ENCODE measurements around the gene TEX261. TPM values are rescaled to one million over a fixed set of nuclear protein-coding genes. Genes with fewer than 3 reads are reported as not detected.

TEX261 gene
- polyA plus RNA-seq, 1 of the 3 experiments (the other 2 are of a cell fraction): 44.3 TPM

GRCh38 chr2:71005271-71006202 lies 10.9 kb upstream of the TEX261 start (continued):
- TF ChIP-seq ZBTB33 (IDR thresholded peaks at IDR 0.05; ENCODE audit: borderline replicate concordance, low read depth): no peak

GRCh38 chr2:71004857-71005256 lies 10.2 kb upstream of the TEX261 start:
- WGBS (ENCODE audit: low lambda C conversion rate): 68% methylated on average over 6 of the region's 6 CpGs

GRCh38 chr2:71003966-71004755 lies 9.5 kb upstream of the TEX261 start:
- Histone ChIP-seq H3F3A (replicated peaks; ENCODE audit: insufficient read depth) (no peaks in the 10 kb centered on the region), H3K27ac (ENCODE audit: low read depth in 2 of 2, low read length in 1 of 2) (no peak overlapping the region), H3K4me3 (ENCODE audit: low read depth in 2 of 2, low read length in 1 of 2) (no peak overlapping the region), H2AFZ (ENCODE audit: low read depth) (no peak overlapping the region), H3K9me2 (no peaks in the 10 kb centered on the region), H3K9me3 (no peaks in the 10 kb centered on the region), H3K36me3 (replicated peaks in 1 of 2; ENCODE audit: control insufficient read depth in 1 of 2, insufficient read depth in 2 of 2, low read length in 1 of 2) (no peaks in the 10 kb centered on the region), H3K27me3 (ENCODE audit: insufficient read depth) (no peaks in the 10 kb centered on the region; the same call in 1 of the 2 replicates), H3K4me2 (no peak overlapping the region), H3K4me1 (ENCODE audit: control insufficient read depth in 1 of 2, insufficient read depth in 2 of 2, low read depth in 1 of 2, low read length in 1 of 2) (peaks cover 0 to 3% of the 10 kb centered on the region in 2 experiments; a peak in 1 of 4 replicates), H4K20me1 (ENCODE audit: insufficient read depth) (no peaks in the 10 kb centered on the region), H3K9ac (no peak overlapping the region), H3K79me2 (ENCODE audit: insufficient read depth) (no peaks in the 10 kb centered on the region)
- WGBS (ENCODE audit: low lambda C conversion rate): 46% methylated on average over 7 of the region's 11 CpGs
- ChIA-PET POLR2A (no interaction called here), CTCF (interaction anchor here (2.1 kb wide), 1 partner anchor 20 kb away, joined by 4 read pairs; no protein-coding TSS in a partner anchor)
- DNase-seq: no peak
- TF ChIP-seq NFIC (IDR thresholded peaks at IDR 0.05; ENCODE audit: borderline replicate concordance) (no peak), FOXM1 (IDR thresholded peaks at IDR 0.05; ENCODE audit: low read depth) (no peak), EP300 (IDR thresholded peaks at IDR 0.05; ENCODE audit: borderline replicate concordance in 1 of 2, low read depth in 1 of 2, low read length in 1 of 2) (no peak), REST (IDR thresholded peaks at IDR 0.05; ENCODE audit: low read depth, low read length) (no peak), USF1 (IDR thresholded peaks at IDR 0.05; ENCODE audit: borderline replicate concordance, low read depth) (no peak), RCOR1 (IDR thresholded peaks at IDR 0.05; ENCODE audit: low read length) (no peak), YY1 (IDR thresholded peaks at IDR 0.05; ENCODE audit: low read depth) (no peak), CHD2 (IDR thresholded peaks at IDR 0.05; ENCODE audit: low read length, partially characterized antibody) (no peak)

More at GRCh38 chr2:71004857-71005256, 10.2 kb upstream of the TEX261 start:
- Histone ChIP-seq H3K4me3 (ENCODE audit: low read depth in 2 of 2, low read length in 1 of 2) (no peak overlapping the region), H3K9me2 (no peaks in the 10 kb centered on the region), H3K27ac (ENCODE audit: low read depth in 2 of 2, low read length in 1 of 2) (no peak overlapping the region), H3K4me1 (ENCODE audit: control insufficient read depth in 1 of 2, insufficient read depth in 2 of 2, low read depth in 1 of 2, low read length in 1 of 2) (peaks cover 0 to 3% of the 10 kb centered on the region in 2 experiments; a peak in 1 of 4 replicates), H3K79me2 (ENCODE audit: insufficient read depth) (no peaks in the 10 kb centered on the region), H4K20me1 (ENCODE audit: insufficient read depth) (no peaks in the 10 kb centered on the region), H3K4me2 (no peak overlapping the region), H3K9me3 (no peaks in the 10 kb centered on the region), H3K36me3 (replicated peaks in 1 of 2; ENCODE audit: control insufficient read depth in 1 of 2, insufficient read depth in 2 of 2, low read length in 1 of 2) (no peaks in the 10 kb centered on the region), H3K9ac (no peak overlapping the region), H2AFZ (ENCODE audit: low read depth) (no peak overlapping the region), H3F3A (replicated peaks; ENCODE audit: insufficient read depth) (no peaks in the 10 kb centered on the region), H3K27me3 (ENCODE audit: insufficient read depth) (no peaks in the 10 kb centered on the region; the same call in 1 of the 2 replicates)
- ChIA-PET CTCF (interaction anchor here (2.1 kb wide), 1 partner anchor 20 kb away, joined by 4 read pairs; no protein-coding TSS in a partner anchor), POLR2A (no interaction called here)
- no peak for DNase-seq
- TF ChIP-seq USF2 (IDR thresholded peaks at IDR 0.05; ENCODE audit: borderline replicate concordance, low read depth, low read length): no peak
- TF ChIP-seq TEAD4 (IDR thresholded peaks at IDR 0.05; ENCODE audit: borderline replicate concordance, insufficient read depth): no peak
- no peak for TF ChIP-seq MAX (IDR thresholded peaks at IDR 0.05; ENCODE audit: low read depth)
- TF ChIP-seq CHD2 (IDR thresholded peaks at IDR 0.05; ENCODE audit: low read length, partially characterized antibody): no peak
- TF ChIP-seq FOSL2 (IDR thresholded peaks at IDR 0.05; ENCODE audit: borderline replicate concordance, low read depth): no peak
